NCI-H1105 treated with DMSO at 0.1 percent for 48 hours (cell line): ENCODE measurements around the gene SNAP47.

Experiments used
- DNase-seq: peaks from one replicate; lab custom pipeline; 2025; lab: John Stamatoyannopoulos, UW

The SNAP47 gene

GRCh38 chr1:227798078-227798802 lies 63.0 kb downstream of the SNAP47 start:
- DNase-seq, result no peak

DNA sequence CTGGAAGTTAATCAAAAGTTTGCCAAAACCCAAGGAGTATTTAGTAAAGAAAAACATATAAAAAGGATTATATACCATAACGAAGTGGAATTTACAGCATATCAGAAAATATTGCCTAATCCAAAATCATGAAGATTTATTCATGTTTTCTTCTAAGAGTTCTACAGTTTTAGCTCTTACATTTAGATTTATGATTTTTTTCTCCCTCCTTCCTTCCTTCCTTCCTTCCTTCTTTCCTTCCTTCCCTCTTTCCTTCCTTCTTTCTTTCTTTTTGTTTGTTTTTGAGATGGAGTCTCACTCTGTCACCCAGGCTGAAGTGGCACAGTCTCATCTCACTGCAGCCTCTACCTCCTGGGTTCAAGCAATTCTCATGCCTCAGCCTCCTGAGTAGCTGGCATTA lies 64.5 kb downstream of the SNAP47 start:
- DNase-seq, result no peak

GRCh38 chr1:227803933-227804332 lies 68.7 kb downstream of the SNAP47 start:
- no peak for DNase-seq

GRCh38 chr1:227805606-227806197 lies 70.5 kb downstream of the SNAP47 start:
- DNase-seq, result no peak

DNA sequence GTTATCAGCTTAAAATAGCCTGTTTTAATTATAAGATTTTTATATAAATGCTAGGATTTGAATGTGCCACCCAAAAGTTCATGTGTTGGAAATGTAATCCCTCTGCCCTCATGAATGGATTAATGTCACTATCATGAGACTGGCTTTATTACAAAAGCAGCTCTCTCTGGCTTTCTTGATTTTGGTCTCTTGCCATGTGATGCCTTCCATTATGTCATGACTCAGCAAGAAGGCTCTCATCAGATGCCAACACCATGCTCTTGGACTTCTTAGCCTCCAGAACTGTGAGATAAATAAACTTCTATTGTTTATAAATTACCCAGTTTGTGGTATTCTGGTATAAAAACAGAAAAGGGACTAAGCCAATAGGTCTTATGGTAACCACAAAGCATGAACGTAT lies 73.3 kb downstream of the SNAP47 start:
- no peak for DNase-seq

DNA sequence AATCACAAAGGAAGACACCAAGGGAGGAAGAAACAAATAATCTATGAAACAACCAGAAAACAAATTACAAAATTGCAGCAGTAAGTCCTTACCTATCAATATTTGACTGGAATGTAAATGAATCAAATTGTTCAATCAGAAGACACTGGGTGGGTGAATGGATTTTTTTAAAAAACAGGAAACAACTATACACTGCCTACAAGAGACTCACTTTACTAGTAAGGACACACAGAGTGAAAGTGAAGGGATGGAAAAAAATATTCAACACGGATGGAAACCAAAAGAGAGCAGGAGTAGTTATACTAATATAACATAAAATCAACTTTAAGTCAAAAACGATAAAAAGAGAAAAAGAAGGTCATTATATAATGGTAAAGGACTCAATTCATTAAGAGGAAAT lies 73.8 kb downstream of the SNAP47 start:
- DNase-seq, result no peak

DNA sequence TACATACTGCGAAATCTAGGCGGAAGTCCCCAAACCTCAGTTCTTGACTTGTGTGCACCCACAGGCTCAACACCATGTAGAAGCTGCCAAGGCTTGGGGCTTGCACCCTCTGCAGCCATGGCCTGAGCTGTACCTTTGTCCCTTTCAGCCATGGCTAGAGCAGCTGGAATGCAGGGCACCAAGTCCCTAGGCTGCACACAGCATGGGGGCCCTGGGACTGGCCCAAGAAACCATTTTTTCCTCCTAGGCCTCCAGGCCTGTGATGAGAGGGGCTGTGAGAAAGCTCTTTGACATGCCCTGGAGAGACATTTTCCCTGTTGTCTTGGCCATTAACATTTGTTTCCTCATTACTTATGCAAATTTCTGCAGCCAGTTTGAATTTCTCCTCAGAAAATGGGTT lies 78.7 kb downstream of the SNAP47 start:
- no peak for DNase-seq

- no peak for DNase-seq
Measured at GRCh38 chr1:227815468-227816409, 80.5 kb downstream of the SNAP47 start, which contains the start of gene PRSS38. TSS of gene PRSS38 (plus strand) at chr1:227815675. CDS start at chr1:227815717, 42 bp downstream.

- DNase-seq, result no peak
Measured at GRCh38 chr1:227816750-227817446, 81.7 kb downstream of the SNAP47 start.

GRCh38 chr1:227823537-227823936 lies 88.3 kb downstream of the SNAP47 start:
- DNase-seq, result no peak

- no peak for DNase-seq
Measured at GRCh38 chr1:227824204-227824603, 89.0 kb downstream of the SNAP47 start.

- no peak for DNase-seq
Measured at GRCh38 chr1:227828786-227829185, 93.6 kb downstream of the SNAP47 start.
